Caco-2 (cell line): ENCODE results near the gene HUS1. TPM values are rescaled to one million over a fixed set of nuclear protein-coding genes. Genes with fewer than 3 reads are reported as not detected.

Source experiments
- BruUV-seq: library from RNA; stranded (reverse); fragments of 400-500 nt; replicated peaks from 2 replicates; lab custom pipeline; 2021; lab: Mats Ljungman, UMichigan
- CTCF ChIA-PET: fragments of 300-600 bp; sonication (Branson Sonifier 250); formaldehyde crosslinking; loops from one replicate; lab custom pipeline; 2022; ENCODE audit warnings: antibody characterized with exemption; lab: Charles Lee
- POLR2A ChIA-PET: fragments of 300-600 bp; sonication (Branson Sonifier 250); formaldehyde crosslinking; loops from one replicate; lab custom pipeline; 2022; ENCODE audit warnings: antibody characterized with exemption; lab: Charles Lee
- DNase-seq, 2 experiments: peaks; one replicate each; pipeline versions ENCODE4 v3.0.0 to v3.0.0-alpha.2; 2020 to 2022
- H3K27me3 ChIP-seq: replicated peaks from 2 replicates; pipeline ENCODE4 v1.6.0; 2011; ENCODE audit warnings: low read length; ENCODE audit not compliant: control insufficient read depth, insufficient read depth
- H3K36me3 ChIP-seq: 2 replicates; pipeline ENCODE4 v1.5.1; 2011; ENCODE audit warnings: low read length; ENCODE audit not compliant: control insufficient read depth, insufficient read depth
- H3K4me1 ChIP-seq: fragments of 250-450 bp; sonication (Bioruptor Pico); 2 replicates; pipeline ENCODE4 v1.5.1; 2020; ENCODE audit warnings: mild to moderate bottlenecking
- H3K4me3 ChIP-seq: 2 replicates; pipeline ENCODE4 v1.5.1; 2011; ENCODE audit warnings: low read depth, mild to moderate bottlenecking, control low read depth, low read length
- H3K9me3 ChIP-seq: fragments of 250-450 bp; sonication (Bioruptor Pico); 2 replicates; pipeline ENCODE4 v1.5.1; 2020; ENCODE audit warnings: mild to moderate bottlenecking, moderate library complexity
- H3K27ac Mint-ChIP-seq: one replicate; pipeline ENCODE4 v1.8.0; 2022; ENCODE audit warnings: mixed read lengths; ENCODE audit not compliant: unreplicated experiment
- H3K27me3 Mint-ChIP-seq: one replicate; pipeline ENCODE4 v1.8.0; 2022; ENCODE audit warnings: mixed read lengths; ENCODE audit not compliant: insufficient read depth, unreplicated experiment
- H3K36me3 Mint-ChIP-seq: one replicate; pipeline ENCODE4 v1.8.0; 2022; ENCODE audit warnings: mild to moderate bottlenecking, mixed read lengths; ENCODE audit not compliant: insufficient read depth, unreplicated experiment
- H3K4me1 Mint-ChIP-seq: one replicate; pipeline ENCODE4 v1.8.0; 2022; ENCODE audit warnings: low read depth, mixed read lengths; ENCODE audit not compliant: unreplicated experiment
- H3K4me3 Mint-ChIP-seq: one replicate; pipeline ENCODE4 v1.8.0; 2022; ENCODE audit warnings: mild to moderate bottlenecking, moderate library complexity, mixed read lengths; ENCODE audit not compliant: unreplicated experiment
- H3K9me3 Mint-ChIP-seq: one replicate; pipeline ENCODE4 v1.8.0; 2022; ENCODE audit warnings: mixed read lengths; ENCODE audit not compliant: unreplicated experiment
- intact Hi-C: fragments of 100-400 bp; cut with micrococcal nuclease; formaldehyde crosslinking; loops from one replicate; pipeline ENCODE4 v1.10.0; 2022; ENCODE audit not compliant: unreplicated experiment
- total RNA-seq: library from RNA; stranded (reverse); gene quantifications from 2 replicates; pipeline ENCODE4 v1.2.3, GENCODE V29; 2022
- TF ChIP-seq, protein P1 (sequence below), 2 experiments: fragments of 200-600 bp in 1 of 2; IDR thresholded peaks; 1 replicate in 1 of 2; 2 replicates in 1 of 2; pipeline versions ENCODE4 v1.5.1 to v1.8.0; 2011 to 2022; ENCODE audit warnings: antibody characterized with exemption in 1 of 2, control low read depth in 1 of 2, inconsistent platforms in 1 of 2, low read depth in 1 of 2, low read length in 1 of 2, mild to moderate bottlenecking in 1 of 2, moderate library complexity in 1 of 2; ENCODE audit not compliant: insufficient read depth in 1 of 2, severe bottlenecking in 1 of 2, unreplicated experiment in 1 of 2

Gene HUS1
- total RNA-seq, 1 experiment from 2014 or later: 32.3 TPM

DNA sequence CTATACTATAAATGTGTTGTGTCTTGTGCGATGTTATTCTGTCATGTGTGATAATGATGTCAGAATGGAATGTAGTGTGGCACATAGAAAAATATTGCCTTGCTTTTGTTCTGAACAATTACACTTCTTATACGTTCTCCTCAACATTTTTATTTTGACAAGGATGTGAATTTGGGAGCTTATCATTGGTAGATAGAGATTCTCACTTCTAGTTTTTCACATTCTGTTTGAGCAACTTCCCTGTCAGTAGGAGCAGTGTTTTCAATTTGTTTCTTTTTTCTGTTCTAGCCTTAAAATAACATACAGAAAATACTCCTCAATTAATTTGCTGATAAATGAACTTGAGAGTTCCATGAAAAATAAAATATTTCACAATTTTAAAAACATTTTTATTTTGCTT lies 31.9 kb upstream of the HUS1 start:
- Mint-ChIP-seq H3K27ac (no peak overlapping the region), H3K36me3 (no peaks in the 10 kb centered on the region), H3K4me3 (no peak overlapping the region), H3K27me3 (peaks cover 3% of the 10 kb centered on the region), H3K9me3 (no peaks in the 10 kb centered on the region), H3K4me1 (no peaks in the 10 kb centered on the region)
- DNase-seq: no peak
- Histone ChIP-seq H3K27me3 (no peaks in the 10 kb centered on the region), H3K4me1 (no peaks in the 10 kb centered on the region), H3K4me3 (no peak overlapping the region), H3K36me3 (no peaks in the 10 kb centered on the region), H3K9me3 (peaks cover 2% of the 10 kb centered on the region; the same call in 1 of the 2 replicates)
- ChIA-PET POLR2A (no interaction called here), CTCF (no interaction called here)
- intact Hi-C loops: no loop called here
- no TSS peak for BruUV-seq
- TF ChIP-seq, protein P1, sequence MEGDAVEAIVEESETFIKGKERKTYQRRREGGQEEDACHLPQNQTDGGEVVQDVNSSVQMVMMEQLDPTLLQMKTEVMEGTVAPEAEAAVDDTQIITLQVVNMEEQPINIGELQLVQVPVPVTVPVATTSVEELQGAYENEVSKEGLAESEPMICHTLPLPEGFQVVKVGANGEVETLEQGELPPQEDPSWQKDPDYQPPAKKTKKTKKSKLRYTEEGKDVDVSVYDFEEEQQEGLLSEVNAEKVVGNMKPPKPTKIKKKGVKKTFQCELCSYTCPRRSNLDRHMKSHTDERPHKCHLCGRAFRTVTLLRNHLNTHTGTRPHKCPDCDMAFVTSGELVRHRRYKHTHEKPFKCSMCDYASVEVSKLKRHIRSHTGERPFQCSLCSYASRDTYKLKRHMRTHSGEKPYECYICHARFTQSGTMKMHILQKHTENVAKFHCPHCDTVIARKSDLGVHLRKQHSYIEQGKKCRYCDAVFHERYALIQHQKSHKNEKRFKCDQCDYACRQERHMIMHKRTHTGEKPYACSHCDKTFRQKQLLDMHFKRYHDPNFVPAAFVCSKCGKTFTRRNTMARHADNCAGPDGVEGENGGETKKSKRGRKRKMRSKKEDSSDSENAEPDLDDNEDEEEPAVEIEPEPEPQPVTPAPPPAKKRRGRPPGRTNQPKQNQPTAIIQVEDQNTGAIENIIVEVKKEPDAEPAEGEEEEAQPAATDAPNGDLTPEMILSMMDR (IDR thresholded peaks at IDR 0.05; ENCODE audit: insufficient read depth in 1 of 2, low read depth in 1 of 2, low read length in 1 of 2, severe bottlenecking in 1 of 2, unreplicated experiment in 1 of 2): no peak

DNA sequence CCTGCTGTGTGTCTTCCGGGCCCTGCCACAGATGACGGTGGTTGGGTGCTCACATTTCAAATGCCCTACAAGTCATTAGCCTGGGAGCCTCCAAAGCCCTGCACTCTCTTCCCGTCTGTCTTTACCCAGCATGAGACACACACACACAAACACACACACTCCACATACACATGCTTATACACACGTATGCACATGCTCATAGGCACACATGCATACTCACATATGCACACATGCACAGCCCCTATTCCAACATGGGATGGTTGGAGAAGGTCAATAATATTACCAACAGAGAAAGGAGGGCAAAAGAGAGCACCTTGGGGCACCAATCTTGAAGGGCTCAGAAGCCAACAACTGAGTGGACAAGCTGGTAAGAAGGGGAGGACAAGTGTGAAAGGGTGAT lies 30.5 kb upstream of the HUS1 start:
- Mint-ChIP-seq H3K27ac (no peak overlapping the region), H3K4me3 (no peak overlapping the region), H3K36me3 (no peaks in the 10 kb centered on the region), H3K4me1 (no peaks in the 10 kb centered on the region), H3K27me3 (peaks cover 5% of the 10 kb centered on the region), H3K9me3 (no peaks in the 10 kb centered on the region)
- H3K4me3 ChIP-seq: no peak overlapping the region
- intact Hi-C loops: no loop called here
- ChIA-PET POLR2A (no interaction called here), CTCF (no interaction called here)
- H3K36me3 ChIP-seq: no peaks in the 10 kb centered on the region
- H3K9me3 ChIP-seq: peaks cover 2% of the 10 kb centered on the region; the same call in 1 of the 2 replicates
- TF ChIP-seq, protein P1 (IDR thresholded peaks at IDR 0.05; ENCODE audit: insufficient read depth in 1 of 2, low read depth in 1 of 2, low read length in 1 of 2, severe bottlenecking in 1 of 2, unreplicated experiment in 1 of 2): no peak
- no peak for DNase-seq
- no peaks in the 10 kb centered on the region for H3K4me1 ChIP-seq
- H3K27me3 ChIP-seq: no peaks in the 10 kb centered on the region
- no TSS peak for BruUV-seq

DNA sequence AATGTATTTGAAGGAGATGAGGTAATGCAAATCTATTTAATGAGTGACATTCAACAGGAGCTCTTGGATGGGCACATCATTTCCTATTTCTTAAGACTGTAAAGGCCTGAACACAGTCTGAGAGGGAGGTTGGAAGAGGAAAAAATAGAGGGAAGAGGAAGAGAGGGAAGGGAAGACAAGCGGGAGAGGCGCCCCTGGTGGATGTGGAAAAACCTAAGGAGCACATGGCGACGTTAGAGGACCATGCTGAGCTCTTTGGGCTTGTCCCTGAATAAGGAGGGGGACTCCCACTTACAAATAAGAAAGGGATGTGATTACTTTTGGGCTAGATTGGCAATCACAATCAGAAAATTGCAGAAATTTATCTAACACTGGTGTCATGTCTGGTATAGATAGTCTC lies 29.8 kb upstream of the HUS1 start:
- no TSS peak for BruUV-seq
- H3K4me3 Mint-ChIP-seq: no peak overlapping the region
- ChIA-PET POLR2A (no interaction called here), CTCF (no interaction called here)
- H3K36me3 ChIP-seq: no peaks in the 10 kb centered on the region
- H3K27me3 ChIP-seq: no peaks in the 10 kb centered on the region
- no peaks in the 10 kb centered on the region for H3K4me1 Mint-ChIP-seq
- TF ChIP-seq, protein P1 (IDR thresholded peaks at IDR 0.05; ENCODE audit: insufficient read depth in 1 of 2, low read depth in 1 of 2, low read length in 1 of 2, severe bottlenecking in 1 of 2, unreplicated experiment in 1 of 2): no peak
- H3K27me3 Mint-ChIP-seq: peaks cover 5% of the 10 kb centered on the region
- no peak overlapping the region for H3K4me3 ChIP-seq
- H3K4me1 ChIP-seq: no peaks in the 10 kb centered on the region
- intact Hi-C loops: no loop called here
- no peaks in the 10 kb centered on the region for H3K9me3 Mint-ChIP-seq
- H3K36me3 Mint-ChIP-seq: no peaks in the 10 kb centered on the region
- peaks cover 2% of the 10 kb centered on the region; the same call in 1 of the 2 replicates for H3K9me3 ChIP-seq
- H3K27ac Mint-ChIP-seq: no peak overlapping the region
- no peak for DNase-seq
